Nucleus accumbens (tissue), 56 donors: ENCODE measurements around the gene ZMYND15.

Experiments
- DNase-seq, 56 donors: peaks; one replicate each; lab custom pipeline; 2025; lab: John Stamatoyannopoulos, UW

The ZMYND15 gene

GRCh38 chr17:4777969-4778760 is 38.5 kb downstream of the ZMYND15 start:
- no peak for DNase-seq

- DNase-seq: no peak
Measured at GRCh38 chr17:4780325-4780955, 40.8 kb downstream of the ZMYND15 start.

- no peak for DNase-seq
Measured at GRCh38 chr17:4782652-4783051, 43.0 kb downstream of the ZMYND15 start.

- DNase-seq: peak in 4 of 56 donors; percentile 4 to 44 (median 23)
Measured at GRCh38 chr17:4785311-4786105, 45.9 kb downstream of the ZMYND15 start.

GRCh38 chr17:4786106-4786511 is 46.5 kb downstream of the ZMYND15 start, which contains the start of gene VMO1:
Gene VMO1 (minus strand): TSS chr17:4786364. CDS start chr17:4786352, 12 bp downstream.
- peak in 3 of 56 donors; percentile 6 to 21 (median 7) for DNase-seq

- DNase-seq: peak in 1 of 56 donors; percentile 29
Measured at GRCh38 chr17:4786516-4786915, 46.9 kb downstream of the ZMYND15 start.

- DNase-seq: no peak
Measured at GRCh38 chr17:4788159-4788806, 48.6 kb downstream of the ZMYND15 start.

GRCh38 chr17:4788807-4789700 is 49.4 kb downstream of the ZMYND15 start, which contains the start of gene GLTPD2:
Gene GLTPD2 (plus strand): TSS chr17:4788964. CDS start chr17:4789012, 48 bp downstream.
- peak in 5 of 56 donors; percentile 9 to 52 (median 38) for DNase-seq

GRCh38 chr17:4789701-4789950 is 50.0 kb downstream of the ZMYND15 start:
- DNase-seq: peak in 4 of 56 donors; percentile 54 to 71 (median 62)

- DNase-seq: peak in 55 of 56 donors; percentile 30 to 89 (median 81)
Measured at GRCh38 chr17:4789951-4790704, 50.5 kb downstream of the ZMYND15 start.

- DNase-seq: no peak
Measured at GRCh38 chr17:4790705-4791088, 51.1 kb downstream of the ZMYND15 start.

GRCh38 chr17:4795168-4795567 is 55.5 kb downstream of the ZMYND15 start:
- no peak for DNase-seq
